Activated CD4-positive, CD25-positive, alpha-beta regulatory T cell (primary cell): ENCODE results near the gene TTC9.

Experiments
- DNase-seq, 4 experiments: peaks; one replicate each; lab custom pipeline; 2025; lab: John Stamatoyannopoulos, UW

Gene TTC9

DNA sequence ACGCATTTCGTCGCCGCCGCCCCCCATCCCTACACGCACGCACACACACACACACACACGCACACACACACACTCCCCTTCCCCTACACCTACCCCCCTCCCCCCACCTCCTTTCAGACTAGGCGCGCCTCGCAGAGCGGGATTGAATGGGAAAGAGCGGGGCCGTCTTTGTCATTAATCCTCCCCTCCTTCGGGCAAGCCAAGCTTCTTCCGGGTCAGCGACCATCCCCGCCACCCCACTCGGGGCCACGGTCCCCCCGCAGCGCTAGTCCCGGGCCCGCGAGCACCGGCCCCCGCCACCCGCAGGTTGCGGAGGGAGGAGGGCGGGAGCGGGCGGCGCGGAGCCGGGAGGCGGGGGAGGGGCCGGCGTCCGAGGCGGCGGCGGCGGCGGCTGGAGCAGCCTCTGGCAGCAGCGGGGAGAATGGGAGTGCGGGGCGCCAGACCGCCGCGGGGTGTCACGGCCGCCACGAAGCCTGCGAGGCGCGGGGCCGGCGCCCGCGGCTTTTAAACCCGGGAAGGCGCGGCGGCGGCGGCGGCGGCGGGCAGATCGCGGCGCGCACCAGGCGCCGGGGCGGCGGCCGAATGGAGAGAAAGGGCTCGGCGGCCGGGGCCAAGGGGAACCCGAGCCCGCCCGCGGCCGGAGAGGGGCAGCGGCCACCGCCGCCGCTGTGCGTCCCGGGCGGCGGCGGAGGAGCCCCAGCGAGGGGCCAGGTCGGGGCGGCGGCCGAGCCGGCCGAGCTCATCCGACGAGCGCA is at the start of gene TTC9:
Gene TTC9, plus strand, starts transcription at position 369 of the 755 bp plus-strand sequence. Its CDS starts 214 bp downstream, at position 583.
- no peak for DNase-seq

DNA sequence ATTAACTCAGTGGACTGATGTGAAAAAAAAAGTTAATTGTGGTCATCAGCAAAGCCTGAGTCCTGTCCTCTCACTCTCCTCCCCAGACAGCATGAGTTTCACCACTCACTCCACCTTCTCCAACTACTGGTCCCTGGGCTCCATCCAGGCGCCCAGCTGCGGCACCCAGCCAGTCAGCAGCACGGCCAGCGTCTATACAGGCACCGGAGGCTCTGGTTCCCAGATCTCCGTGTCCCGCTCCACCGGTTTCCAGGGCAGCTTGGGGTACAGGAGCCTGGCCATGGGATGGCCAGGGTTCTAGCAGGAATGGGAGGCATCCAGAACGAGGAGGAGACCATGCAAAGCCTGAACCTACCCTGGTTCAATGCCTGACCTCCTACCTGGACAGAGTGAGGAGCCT is 47.3 kb upstream of the TTC9 start:
- no peak for DNase-seq

DNA sequence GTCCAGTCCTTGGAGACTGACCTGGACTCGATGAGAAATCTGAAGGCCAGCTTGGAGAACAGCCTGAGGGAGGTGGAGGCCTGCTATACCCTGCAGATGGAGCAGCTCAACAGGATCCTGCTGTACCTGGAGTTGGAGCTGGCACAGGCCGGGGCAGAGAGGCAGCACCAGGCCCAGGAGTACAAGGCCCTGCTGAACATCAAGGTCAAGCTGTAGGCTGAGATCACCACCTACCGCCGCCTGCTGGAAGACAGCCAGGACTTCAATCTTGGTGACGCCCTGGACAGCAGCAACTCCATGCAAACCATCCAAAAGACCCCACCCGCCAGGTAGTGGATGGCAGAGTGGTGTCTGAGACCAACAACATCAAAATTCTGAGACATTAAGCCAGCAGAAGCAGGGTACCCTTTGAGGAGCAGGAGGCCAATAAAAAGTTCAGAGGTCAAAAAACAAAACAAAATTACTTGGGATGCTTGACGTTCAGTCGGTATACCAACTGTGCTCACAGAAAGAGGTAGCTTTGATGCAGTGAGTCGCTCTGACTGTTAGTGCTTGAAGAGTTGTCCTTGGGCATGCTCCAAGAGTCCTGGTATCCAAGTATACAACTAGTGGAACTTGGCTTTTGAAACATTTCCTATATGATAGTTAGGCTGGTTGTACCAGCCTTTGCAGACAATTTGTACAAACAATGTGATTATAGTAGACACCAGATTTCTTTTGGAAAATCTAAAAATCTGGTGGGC is 46.1 kb upstream of the TTC9 start:
- no peak for DNase-seq

DNA sequence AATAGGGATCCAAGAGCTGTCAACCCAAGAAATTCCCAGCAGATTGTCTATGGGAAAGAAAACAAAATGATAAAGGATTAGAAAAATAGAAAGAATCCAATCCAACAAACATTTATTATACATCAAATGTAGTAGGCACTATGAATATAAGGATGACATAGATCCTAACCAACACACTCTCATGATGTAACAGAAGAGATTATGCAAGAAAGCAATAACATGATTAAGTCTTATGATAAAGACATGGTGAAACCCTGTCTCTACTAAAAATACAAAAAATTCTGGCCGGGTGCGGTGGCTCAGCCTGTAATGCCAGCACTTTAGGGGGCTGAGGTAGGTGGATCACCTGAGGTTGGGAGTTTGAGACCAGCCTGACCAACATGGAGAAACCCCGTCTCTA is 44.0 kb upstream of the TTC9 start:
- DNase-seq, result no peak

DNA sequence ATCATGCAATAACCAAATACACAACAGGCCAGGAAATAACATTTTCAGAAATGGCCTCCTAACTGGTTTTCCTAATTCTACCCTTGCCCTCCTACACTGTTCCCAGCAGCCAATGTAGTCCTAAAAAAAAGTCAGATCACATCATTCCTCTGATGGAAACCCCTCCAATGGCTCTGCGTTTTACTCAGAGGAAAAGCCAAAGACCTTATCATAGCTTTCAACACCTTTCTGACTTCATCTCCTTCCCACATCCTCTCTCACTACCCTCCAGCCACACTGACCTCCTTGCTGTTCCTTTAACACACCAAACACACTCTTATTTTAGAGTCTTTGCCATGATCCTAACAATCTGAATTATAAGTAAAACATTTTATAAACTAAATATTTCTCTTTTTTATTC is 42.4 kb upstream of the TTC9 start:
- DNase-seq, result no peak

DNA sequence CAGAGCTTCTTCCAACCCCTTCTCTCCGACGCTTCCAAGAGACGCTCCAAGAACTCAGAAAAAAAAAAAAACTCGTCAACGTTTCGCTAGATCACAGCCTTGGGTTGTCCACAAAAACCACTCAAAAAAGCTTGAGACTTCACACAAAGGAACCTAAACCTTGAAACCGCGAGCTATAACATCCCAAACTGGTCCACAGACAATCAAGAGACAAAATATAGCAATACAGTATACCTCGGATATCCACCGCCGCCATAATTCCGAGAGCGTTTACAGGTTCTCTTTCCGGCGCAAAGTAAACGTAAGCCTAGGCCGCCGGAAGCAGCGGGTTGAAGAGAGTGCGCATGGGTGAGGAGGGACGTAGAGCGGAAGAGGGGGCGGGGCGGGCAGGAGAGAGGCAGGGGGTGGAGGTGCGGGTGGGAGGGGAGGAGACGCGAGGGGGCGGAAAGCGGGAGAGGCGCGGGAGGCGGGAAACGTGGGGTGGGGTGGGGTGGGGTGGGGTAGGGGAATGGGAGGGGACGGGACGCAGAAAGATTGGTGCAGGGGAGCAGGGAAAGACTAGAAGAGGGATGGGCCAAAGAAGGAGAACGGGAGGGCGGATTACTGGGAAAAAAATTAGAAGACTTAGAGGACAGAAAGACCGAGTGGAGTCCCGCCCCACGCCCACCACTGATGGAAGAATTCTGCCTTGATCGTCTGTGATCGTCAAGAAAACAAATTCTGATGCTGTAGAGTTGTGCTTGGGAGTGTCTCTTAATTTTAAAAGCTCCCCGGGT is 41.1 kb upstream of the TTC9 start, which contains the start of gene MED6:
Gene MED6, minus strand, starts transcription at position 274 of the 776 bp plus-strand sequence. Its CDS starts 18 bp downstream, at position 256.
- DNase-seq, result peak; percentile 79 to 90 (median 83)

DNA sequence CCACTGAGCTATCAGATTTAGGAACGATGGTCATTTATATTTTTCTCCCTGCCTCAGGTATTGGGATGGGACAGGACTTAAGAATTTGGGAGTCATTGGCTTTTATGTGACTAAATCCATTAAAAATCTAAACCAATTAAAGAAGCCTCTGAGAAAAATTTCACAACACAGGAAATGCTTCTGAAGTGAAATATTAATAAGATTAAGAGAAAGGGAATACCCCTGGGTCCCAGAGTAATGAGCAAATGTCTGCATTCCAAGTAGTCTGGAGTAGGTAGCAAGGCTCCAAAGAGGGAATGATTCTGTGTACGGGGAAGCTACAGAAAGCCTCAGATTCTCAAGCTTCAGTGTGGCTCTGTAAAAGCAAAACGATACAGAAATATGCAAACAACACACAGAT is 40.6 kb upstream of the TTC9 start:
- no peak for DNase-seq

DNA sequence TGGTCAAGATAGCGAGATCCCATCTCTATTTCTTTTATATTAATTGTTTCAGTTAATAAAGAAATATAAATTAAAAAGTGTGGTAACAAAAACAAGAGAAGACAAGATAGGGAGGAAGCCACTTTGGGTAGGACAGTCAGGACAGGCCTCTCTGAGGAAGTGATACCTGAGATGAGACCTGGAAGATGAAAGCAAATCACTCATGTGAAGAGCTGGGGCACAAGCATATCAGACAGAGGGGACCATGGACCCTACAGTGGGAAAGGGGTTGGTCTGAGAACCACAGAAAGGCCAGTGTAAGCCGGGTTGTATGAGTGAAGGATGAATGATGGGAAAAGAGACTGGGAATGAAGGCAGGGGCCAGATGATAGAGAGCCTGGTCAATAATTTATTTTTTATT is 39.5 kb upstream of the TTC9 start:
- DNase-seq, result no peak

DNA sequence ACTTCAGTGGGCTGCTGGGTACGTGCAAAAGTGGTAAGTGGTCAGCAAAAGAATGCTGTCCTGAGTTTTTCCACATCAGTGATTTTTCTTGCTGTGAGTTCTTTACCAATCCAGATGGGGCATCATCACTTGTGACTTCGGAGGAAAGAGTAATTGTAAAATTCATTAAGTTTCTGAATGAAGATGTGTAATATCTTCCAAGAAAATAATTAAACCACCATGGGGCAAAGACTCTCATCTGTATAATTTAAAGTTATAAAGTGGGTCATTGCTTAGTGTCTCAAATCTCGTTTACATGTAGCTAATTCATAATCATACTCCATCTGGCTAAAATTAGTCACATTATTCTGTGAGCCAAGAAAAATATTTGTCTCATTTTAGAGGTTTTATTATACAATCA is 30.5 kb upstream of the TTC9 start:
- DNase-seq, result no peak

DNA sequence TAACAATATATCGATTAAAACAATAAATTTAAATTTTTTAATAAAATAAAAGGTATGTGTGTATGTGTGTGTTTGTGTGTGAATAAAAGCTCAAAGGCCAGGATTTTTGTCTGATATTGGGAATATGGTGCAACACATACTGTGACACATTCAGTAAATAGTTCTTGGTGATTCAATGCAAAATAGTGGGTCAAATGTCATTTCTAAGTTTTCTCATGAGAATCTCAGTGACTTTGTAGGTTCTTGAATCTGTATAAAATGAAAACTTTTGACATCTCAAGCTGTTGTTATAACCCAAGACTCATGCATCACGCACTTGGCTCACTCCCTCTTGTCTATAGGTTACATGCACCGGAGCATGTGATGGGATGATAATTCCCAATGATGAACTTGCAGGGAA is 25.1 kb upstream of the TTC9 start:
- DNase-seq, result no peak

DNA sequence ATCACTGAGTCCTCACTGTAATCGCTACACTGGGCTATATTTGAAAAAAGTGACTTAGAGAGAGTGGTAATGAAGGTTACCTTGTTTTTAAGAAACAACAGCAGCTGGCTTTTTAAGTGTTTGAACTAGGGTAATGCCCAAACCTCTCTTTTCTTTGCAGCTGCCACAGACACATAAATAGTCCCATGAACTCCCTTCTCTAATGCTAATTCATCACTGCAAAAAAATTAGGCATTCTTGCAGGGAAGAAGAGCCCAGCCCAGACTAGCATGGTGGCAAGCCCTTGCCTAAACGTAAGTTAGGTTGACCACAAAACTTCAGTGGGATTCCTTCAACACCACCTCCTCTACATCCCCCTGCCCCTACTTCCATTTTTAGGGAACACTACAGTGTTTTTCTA is 23.4 kb upstream of the TTC9 start:
- no peak for DNase-seq

DNA sequence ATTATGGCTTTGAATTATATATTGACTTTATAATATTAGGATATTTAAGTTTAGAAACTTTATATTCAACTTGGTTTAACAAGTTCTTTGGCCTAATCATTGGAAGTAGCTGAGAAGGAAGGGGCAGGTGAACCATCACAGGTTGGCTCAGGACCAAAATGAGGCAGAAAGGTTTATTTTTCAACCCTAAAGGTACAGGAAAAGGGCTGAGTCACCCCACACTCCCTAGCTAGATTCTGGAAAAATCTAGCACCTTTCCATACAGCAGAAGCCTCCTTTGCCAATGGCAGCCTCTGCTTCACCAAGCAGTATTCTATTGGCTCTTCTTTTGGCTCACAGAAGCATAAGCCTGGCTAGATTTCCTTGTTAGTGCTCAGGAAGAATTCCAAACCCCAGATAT is 22.0 kb upstream of the TTC9 start:
- DNase-seq, result no peak

DNA sequence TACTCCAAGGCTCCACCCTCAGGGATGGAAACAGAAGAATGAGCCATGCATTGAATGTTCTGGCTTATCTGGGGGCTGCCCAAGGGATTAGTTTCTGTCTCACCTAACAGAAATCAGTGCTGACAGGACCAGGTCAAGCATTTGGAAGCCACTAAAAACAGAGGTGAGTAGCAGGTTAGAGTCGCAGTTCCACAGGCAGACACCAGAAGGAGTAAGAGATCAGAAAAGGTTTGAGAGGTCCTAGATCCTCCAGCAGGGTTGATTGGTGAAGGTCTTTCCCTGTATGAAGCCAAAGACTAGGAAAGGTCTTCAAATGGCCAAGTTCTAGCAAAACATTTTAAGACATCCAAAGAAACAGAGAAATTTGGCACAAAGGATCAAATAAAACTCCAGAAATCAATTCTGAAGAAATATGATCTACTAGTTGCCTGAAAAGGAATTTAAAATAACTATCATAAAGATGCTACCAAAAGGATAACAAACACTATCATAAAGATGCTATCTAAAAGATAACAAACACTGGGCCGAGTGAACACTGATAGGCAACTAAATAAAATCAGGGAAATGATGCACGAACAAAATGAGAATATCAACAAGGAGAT is 19.5 kb upstream of the TTC9 start:
- peak in 1 of 4 experiments; percentile 16 for DNase-seq

DNA sequence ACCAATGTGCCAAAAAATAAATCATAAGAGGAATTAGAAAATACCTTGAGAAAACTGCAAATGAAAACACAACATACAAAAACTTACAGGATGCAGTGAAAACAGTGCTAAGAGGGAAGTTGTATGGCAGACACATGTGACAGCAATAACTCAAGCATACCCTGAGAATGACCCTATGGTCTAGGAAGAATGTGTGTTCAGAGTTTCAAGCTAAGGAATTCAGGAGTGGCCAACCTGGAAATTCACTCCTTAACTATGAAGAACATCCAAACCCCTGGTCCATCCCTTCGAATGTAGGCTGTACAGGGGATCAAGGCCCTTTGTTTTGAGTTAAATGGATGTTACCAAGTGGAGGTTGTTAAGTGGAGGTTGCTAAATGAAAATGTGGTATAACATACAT is 16.7 kb upstream of the TTC9 start:
- DNase-seq, result no peak

DNA sequence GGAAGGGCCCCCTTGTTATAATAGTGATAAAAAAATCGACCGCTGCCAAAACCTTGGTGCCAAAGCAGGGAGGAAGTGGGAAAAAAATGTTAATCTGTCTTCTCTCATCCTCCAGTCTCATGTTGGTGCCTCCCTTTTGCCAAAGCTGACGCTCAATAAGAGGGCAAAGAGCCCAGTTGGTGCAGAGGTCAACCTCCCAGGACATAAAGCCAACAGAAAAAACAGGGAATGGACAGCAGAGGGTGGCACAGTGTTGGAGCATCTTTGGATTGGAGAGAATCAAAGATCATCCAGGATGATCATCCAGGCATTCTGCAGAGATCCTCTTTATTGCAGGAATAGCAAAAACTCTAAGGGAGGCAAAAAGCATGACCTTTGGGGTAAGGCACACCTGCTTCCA is 9.8 kb upstream of the TTC9 start:
- DNase-seq, result no peak

DNA sequence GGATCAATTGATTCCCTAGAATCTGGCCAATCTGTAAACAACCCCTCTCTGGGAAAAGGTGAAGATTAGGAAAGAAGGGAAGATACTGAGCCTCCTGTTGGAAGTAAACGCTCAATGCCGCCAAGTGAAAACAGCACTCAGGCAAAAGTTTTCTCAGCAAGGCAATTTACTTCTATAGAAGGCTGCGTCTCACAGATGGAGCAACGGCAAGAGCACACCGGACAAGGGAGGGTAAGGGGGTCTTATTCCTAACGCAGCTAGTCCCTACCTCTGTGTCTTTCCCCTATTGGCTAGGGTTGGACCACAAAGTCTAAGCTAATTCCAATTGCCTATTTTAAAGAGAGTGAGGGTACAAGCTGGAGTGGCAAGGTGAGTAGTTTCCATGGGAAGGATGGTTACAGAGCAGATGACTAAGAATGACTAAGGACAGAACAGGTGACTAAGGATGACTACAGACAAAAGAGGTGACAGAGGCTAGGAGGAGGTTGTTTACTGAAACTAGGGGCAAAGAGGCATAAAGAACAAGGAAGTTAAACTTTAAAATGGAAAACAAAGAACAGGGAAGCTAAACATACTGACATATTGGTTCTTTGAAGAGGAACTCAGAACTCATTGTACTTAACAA is 5.6 kb upstream of the TTC9 start:
- no peak for DNase-seq

DNA sequence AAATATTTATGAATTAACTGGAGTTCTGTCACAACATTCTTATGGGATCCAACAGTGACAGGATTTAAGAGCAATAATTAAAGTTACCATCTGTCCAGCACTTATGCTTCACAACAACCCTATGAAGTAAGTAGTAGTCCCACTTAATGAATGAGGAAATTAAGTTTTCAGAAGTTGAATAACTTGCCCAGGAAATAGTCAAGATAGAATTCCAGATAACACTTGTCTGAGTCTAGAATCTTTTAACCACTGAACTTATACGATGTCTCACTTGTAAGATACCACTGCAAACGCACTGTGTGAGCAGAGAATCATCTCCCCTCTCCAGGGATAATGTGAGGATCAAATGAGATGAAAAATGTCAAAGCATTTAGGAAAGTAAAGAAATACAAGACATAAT is 3.3 kb upstream of the TTC9 start:
- DNase-seq, result no peak

DNA sequence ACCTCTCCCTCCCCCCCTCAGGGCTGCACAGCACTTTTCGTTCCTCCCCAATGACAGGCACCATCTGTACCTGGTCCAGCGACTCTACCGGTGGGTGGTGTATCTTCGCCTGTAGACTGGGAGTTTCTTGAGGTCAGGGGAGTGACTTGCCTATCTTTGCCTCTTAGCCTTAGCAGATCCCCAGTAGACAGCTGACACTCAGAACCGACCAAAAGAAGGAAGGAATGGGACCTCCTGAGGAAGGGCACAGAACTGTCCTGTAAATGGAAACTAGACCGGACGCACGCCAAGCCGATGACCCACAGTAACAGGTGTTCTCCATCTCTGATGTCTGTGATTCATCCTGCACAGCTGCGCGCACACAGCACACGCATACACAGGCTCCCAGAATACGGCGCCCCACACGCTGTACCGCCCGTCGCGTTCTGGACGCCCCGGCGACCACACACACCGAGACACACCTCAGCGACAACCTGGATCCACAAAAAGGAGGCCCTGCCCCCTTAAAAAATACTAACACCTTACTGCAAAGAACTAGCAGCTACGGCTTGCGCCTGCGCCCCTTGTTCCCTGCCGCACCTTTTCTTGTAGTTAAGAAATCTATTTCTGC is 673 bp upstream of the TTC9 start:
- DNase-seq, result peak in 1 of 4 experiments; percentile 10

DNA sequence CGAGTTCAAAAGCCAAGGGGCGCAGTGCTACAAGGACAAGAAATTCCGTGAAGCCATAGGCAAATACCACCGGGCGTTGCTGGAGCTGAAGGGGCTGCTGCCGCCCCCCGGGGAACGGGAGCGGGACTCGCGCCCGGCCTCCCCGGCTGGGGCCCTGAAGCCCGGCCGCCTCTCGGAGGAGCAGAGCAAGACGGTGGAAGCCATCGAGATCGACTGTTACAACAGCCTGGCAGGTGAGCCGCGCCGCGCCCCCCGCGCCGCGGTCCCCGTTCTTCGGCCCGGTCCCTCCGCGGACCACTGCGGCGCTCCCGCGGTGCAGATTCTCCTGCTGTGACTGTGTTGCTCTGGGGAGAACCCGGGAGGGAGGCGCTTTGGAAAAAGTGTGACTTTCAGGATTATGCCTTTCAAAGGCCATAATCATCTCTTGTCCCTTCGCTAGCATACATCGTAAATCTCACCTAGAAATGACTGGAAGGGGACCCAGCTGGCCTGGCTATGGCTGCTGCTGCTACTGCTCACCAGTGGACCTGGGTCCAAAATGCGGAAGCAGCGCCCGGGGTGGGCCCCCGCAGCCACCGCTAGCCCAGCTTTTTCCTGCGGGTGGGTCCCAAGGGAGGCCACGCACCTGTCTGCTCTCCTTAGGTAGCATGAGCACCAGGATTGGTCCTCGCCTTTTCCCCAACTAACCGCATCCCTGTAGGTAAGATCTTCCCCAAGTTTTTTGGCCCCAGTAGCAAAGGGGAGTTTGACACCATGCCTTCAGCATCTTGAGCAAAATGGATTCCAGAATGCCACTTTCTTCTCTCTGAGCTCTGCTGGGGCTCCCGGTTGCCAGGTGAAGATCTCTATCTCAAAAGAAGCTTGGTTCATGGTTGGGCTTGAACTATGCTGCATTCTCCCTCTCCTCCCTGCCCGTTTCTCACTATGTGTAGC is 853 bp downstream of the TTC9 start:
- DNase-seq, result peak in 1 of 4 experiments; percentile 4

DNA sequence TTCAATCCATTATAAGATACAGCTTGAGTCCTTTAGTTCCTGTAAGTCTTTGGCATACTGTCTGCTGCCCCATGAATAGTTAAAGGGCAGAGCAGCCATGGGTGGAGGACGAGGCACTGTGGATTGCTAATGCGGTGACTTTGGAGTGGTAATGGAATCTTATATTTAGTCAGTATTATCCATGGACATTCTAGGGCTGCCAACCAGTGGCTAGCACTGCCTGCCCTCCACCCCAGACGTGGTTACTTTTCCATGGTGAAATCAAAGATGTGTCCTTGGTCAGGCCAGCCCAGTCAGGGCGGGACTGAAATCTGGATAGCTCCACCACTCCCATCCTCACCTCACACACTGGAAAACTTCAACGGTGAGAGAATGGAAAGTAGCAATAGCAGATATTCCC is 2.3 kb downstream of the TTC9 start:
- no peak for DNase-seq
